ENCODE results near the gene KIAA0825.
A peak's percentile ranks its signal among the peaks of the same experiment; 100 is the strongest.

KIAA0825 gene, protein sequence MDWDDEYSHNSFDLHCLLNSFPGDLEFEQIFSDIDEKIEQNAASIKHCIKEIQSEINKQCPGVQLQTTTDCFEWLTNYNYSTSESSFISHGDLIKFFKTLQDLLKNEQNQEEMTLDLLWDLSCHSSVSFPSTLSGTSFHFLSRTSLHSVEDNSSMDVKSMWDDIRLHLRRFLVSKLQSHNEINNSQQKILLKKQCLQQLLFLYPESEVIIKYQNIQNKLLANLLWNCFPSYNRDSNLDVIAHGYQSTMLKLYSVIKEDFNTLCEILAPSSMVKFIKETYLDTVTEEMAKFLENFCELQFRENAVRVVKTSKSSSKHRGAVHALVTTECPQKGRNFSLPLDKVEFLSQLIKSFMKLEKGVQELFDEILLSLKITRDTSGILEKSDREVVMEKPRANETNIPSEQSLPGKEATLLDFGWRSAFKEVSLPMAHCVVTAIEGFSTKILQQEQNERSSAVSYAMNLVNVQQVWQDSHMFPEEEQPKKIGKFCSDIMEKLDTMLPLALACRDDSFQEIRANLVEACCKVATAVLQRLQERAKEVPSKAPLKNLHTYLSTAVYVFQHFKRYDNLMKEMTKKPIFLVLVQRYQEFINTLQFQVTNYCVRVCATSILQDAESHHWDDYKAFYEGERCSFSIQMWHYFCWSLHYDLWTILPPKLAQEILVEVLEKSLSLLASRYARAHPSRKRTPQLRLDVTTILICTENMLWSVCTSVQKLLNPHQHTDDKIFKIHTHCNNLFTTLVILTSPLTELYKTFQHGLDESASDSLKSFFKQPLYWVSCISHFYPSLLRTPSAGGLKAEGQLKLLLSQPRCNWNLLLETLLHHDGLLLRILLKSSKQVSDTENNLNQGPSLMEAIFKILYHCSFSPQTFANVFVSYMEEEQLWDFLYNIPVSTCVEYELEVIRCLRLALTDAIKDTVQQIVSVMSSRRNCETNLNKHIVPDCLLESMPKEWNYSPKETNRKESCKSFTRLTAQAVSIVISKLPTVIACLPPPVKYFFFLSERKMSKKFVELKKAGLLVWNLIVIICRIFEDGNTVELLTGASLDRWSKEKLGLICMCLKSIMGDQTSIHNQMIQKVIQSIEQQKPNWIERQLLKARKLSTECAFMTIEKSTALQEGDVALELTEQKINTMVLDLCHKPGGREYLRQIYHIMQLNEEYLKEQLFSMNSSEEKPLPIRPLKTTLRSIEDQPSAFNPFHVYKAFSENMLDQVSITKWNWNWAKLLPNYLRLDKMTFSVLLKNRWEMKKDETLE (N-terminal part only)

GRCh38 chr5:94618493-94619328 is at the start of gene KIAA0825, which contains the start of gene SLF1:
KIAA0825 (minus strand) TSS chr5:94618604; CDS start chr5:94537126, 81,478 bp downstream.
SLF1 (plus strand) TSS chr5:94618669; CDS start chr5:94628811, 10,142 bp downstream.
- TF ChIP-seq, protein P1, sequence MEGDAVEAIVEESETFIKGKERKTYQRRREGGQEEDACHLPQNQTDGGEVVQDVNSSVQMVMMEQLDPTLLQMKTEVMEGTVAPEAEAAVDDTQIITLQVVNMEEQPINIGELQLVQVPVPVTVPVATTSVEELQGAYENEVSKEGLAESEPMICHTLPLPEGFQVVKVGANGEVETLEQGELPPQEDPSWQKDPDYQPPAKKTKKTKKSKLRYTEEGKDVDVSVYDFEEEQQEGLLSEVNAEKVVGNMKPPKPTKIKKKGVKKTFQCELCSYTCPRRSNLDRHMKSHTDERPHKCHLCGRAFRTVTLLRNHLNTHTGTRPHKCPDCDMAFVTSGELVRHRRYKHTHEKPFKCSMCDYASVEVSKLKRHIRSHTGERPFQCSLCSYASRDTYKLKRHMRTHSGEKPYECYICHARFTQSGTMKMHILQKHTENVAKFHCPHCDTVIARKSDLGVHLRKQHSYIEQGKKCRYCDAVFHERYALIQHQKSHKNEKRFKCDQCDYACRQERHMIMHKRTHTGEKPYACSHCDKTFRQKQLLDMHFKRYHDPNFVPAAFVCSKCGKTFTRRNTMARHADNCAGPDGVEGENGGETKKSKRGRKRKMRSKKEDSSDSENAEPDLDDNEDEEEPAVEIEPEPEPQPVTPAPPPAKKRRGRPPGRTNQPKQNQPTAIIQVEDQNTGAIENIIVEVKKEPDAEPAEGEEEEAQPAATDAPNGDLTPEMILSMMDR (conservative IDR thresholded peaks at IDR 0.05; ENCODE audit: low read depth, low read length) = no peak
- peak; percentile 74 for DNase-seq (ENCODE audit: low read depth)
- peak within 1 kb of the TSS; percentile 92 for H3K4me3 ChIP-seq (ENCODE audit: low read length)

DNA sequence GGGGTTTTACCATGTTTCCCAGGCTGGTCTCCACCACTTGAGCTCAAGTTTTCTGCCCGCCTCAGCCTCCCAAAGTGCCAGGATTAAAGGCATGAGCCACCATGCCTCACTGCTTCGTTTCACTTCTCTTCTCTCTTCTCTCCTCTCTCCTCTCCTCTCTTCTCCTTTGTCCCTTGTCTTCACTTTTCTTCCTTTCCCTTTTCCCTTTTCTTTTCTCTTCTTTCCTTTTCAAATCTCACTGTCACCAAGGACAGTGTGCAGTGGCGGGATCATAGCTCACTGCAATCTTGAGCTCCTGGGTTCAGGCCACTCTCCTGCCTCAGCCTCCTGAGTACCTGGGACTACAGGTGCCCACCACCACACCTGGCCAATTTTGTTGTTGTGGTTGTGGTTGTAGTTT is 49.5 kb upstream of the KIAA0825 start:
- TF ChIP-seq, protein P1 (conservative IDR thresholded peaks at IDR 0.05; ENCODE audit: low read depth, low read length) = no peak
- DNase-seq (ENCODE audit: low read depth) = no peak
- no peak overlapping the region for H3K4me3 ChIP-seq (ENCODE audit: low read length)

- DNase-seq (ENCODE audit: low read depth) = no peak
- TF ChIP-seq, protein P1 (conservative IDR thresholded peaks at IDR 0.05; ENCODE audit: low read depth, low read length) = no peak
- no peak overlapping the region for H3K4me3 ChIP-seq (ENCODE audit: low read length)
Measured at GRCh38 chr5:94661086-94661485, 42.7 kb upstream of the KIAA0825 start.

- no peak overlapping the region for H3K4me3 ChIP-seq (ENCODE audit: low read length)
- TF ChIP-seq, protein P1 (conservative IDR thresholded peaks at IDR 0.05; ENCODE audit: low read depth, low read length) = no peak
- no peak for DNase-seq (ENCODE audit: low read depth)
Measured at GRCh38 chr5:94660506-94660905, 42.1 kb upstream of the KIAA0825 start.

DNA sequence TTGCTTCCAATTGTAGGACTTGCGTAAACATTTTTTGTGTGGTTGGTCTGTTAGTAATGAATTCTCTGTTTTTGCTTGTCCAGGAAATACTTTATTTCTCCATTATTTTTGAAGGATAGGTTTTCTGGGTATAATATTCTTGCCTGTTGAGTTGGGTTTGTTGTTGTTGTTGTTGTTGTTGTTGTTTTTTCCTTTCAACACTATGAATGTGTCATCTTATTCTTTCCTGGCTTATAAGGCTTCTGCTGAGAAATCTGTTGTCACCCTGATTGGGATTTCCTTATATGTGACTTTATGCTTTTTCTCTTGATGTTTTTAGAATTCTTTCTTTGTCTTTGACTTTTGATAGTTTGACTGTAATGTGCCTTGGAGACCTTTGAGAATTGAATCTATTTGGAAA is 39.9 kb upstream of the KIAA0825 start:
- TF ChIP-seq, protein P1 (conservative IDR thresholded peaks at IDR 0.05; ENCODE audit: low read depth, low read length) = no peak
- H3K4me3 ChIP-seq (ENCODE audit: low read length) = no peak overlapping the region
- DNase-seq (ENCODE audit: low read depth) = no peak

DNA sequence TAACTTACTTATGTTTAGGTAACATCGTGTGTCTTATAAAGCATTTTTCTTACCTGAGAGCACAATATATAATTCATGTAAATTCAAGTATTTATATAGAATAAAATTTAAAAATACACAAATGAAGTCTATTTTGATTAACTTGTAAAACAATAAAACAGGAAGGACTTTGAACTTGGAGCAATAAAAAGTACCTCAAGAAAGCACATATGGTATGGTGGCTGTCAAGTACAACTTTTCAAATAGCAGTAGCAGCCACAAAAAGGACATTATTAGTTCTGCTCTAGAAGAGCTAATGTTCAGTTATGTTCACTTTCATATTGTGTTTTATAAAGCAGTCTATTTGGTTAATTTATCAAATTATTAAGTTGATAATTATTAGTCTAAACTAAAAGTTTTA is 31.5 kb upstream of the KIAA0825 start:
- TF ChIP-seq, protein P1 (conservative IDR thresholded peaks at IDR 0.05; ENCODE audit: low read depth, low read length) = no peak
- H3K4me3 ChIP-seq (ENCODE audit: low read length) = no peak overlapping the region
- DNase-seq (ENCODE audit: low read depth) = no peak

Measured in retinal pigment epithelial cell (primary cell).